HEK293 (cell line): ENCODE measurements around the gene CFAP410.

Experiments
- CTCF ChIA-PET: fragments of 350-600 bp; formaldehyde crosslinking; extraction: SDS; loops from one replicate; lab custom pipeline; 2021; ENCODE audit warnings: antibody characterized with exemption; lab: Yijun Ruan, JAX
- POLR2A ChIA-PET: fragments of 300-600 bp; formaldehyde crosslinking; extraction: SDS; loops from one replicate; lab custom pipeline; 2020; ENCODE audit warnings: antibody characterized with exemption, inconsistent platforms; lab: Yijun Ruan, JAX
- H3K27ac ChIP-seq: fragments of 200-500 bp; sonication (Bioruptor generic); 2 replicates; pipeline ENCODE4 v1.5.1; 2014; ENCODE audit warnings: low read depth, low read length, control low read depth, inconsistent platforms; ENCODE audit errors: extremely low read depth
- H3K36me3 ChIP-seq, 2 experiments: fragments of 200-500 bp in 1 of 2; sonication (Bioruptor generic) in 1 of 2; 1 replicate in 1 of 2; 2 replicates in 1 of 2; pipeline ENCODE4 v1.5.1; 2014 to 2017; ENCODE audit warnings: inconsistent platforms in 2 of 2, low read length in 2 of 2; ENCODE audit not compliant: control insufficient read depth in 2 of 2, insufficient read depth in 1 of 2
- H3K4me1 ChIP-seq: fragments of 200-500 bp; sonication (Bioruptor generic); 2 replicates; pipeline ENCODE4 v1.5.1; 2014; ENCODE audit warnings: mild to moderate bottlenecking, low read length, inconsistent platforms; ENCODE audit not compliant: control insufficient read depth, insufficient read depth
- H3K4me3 ChIP-seq: 2 replicates; pipeline ENCODE4 v1.5.1; 2011; ENCODE audit warnings: low read depth, mild to moderate bottlenecking, control low read depth, low read length, moderate library complexity
- H3K9me3 ChIP-seq: fragments of 200-500 bp; sonication (Bioruptor generic); 2 replicates; pipeline ENCODE4 v1.5.1; 2014; ENCODE audit warnings: low read depth, low read length, inconsistent platforms; ENCODE audit not compliant: control insufficient read depth, insufficient read depth
- GLIS2 ChIP-seq: fragments of 450-650 bp; formaldehyde crosslinking; IDR thresholded peaks from 2 replicates; pipeline ENCODE4 v1.5.1; 2016; ENCODE audit warnings: missing biosample characterization, missing genetic modification characterization
- KLF16 ChIP-seq: fragments of 450-650 bp; formaldehyde crosslinking; IDR thresholded peaks from 2 replicates; pipeline ENCODE4 v1.5.1; 2017; ENCODE audit warnings: missing biosample characterization, missing genetic modification characterization
- KLF9 ChIP-seq: fragments of 450-650 bp; formaldehyde crosslinking; IDR thresholded peaks from 2 replicates; pipeline ENCODE4 v1.5.1; 2016; ENCODE audit warnings: missing biosample characterization, missing genetic modification characterization, low read depth
- PATZ1 ChIP-seq: fragments of 450-650 bp; formaldehyde crosslinking; IDR thresholded peaks from 2 replicates; pipeline ENCODE4 v1.5.1; 2016; ENCODE audit warnings: missing biosample characterization, missing genetic modification characterization
- REPIN1 ChIP-seq: fragments of 450-650 bp; formaldehyde crosslinking; IDR thresholded peaks from 2 replicates; pipeline ENCODE4 v1.5.1; 2017; ENCODE audit warnings: missing biosample characterization, missing genetic modification characterization, low read depth
- ZBTB48 ChIP-seq: fragments of 450-650 bp; formaldehyde crosslinking; IDR thresholded peaks from 2 replicates; pipeline ENCODE4 v1.5.1; 2016; ENCODE audit warnings: missing biosample characterization, missing genetic modification characterization
- ZNF214 ChIP-seq: fragments of 450-650 bp; formaldehyde crosslinking; IDR thresholded peaks from 2 replicates; pipeline ENCODE4 v1.5.1; 2017; ENCODE audit warnings: missing biosample characterization, mild to moderate bottlenecking, missing genetic modification characterization, borderline replicate concordance
- ZNF341 ChIP-seq: fragments of 450-650 bp; formaldehyde crosslinking; IDR thresholded peaks from 2 replicates; pipeline ENCODE4; 2016; ENCODE audit warnings: low read depth, missing biosample characterization, missing genetic modification characterization
- ZNF416 ChIP-seq: fragments of 450-650 bp; formaldehyde crosslinking; IDR thresholded peaks from 2 replicates; pipeline ENCODE4 v1.5.1; 2016; ENCODE audit warnings: missing biosample characterization, missing genetic modification characterization
- ZNF658 ChIP-seq: fragments of 450-650 bp; formaldehyde crosslinking; IDR thresholded peaks from 2 replicates; pipeline ENCODE4; 2016; ENCODE audit warnings: missing biosample characterization, missing genetic modification characterization
- ZNF768 ChIP-seq: fragments of 450-650 bp; formaldehyde crosslinking; IDR thresholded peaks from 2 replicates; pipeline ENCODE4 v1.5.1; 2018; ENCODE audit warnings: missing biosample characterization, mild to moderate bottlenecking, missing genetic modification characterization
- TF ChIP-seq, protein P1 (sequence below): sonication (generic); formaldehyde crosslinking; IDR thresholded peaks from 2 replicates; pipeline ENCODE4 v1.8.1; 2022; ENCODE audit warnings: mild to moderate bottlenecking, moderate library complexity, missing genetic modification reagents
- TF ChIP-seq, protein P2 (sequence below): fragments of 450-650 bp; formaldehyde crosslinking; IDR thresholded peaks from 2 replicates; pipeline ENCODE4 v1.5.1; 2016; ENCODE audit warnings: missing biosample characterization, missing genetic modification characterization
- TF ChIP-seq, protein P3 (sequence below): fragments of 450-650 bp; formaldehyde crosslinking; IDR thresholded peaks from 2 replicates; pipeline ENCODE4 v1.5.1; 2016; ENCODE audit warnings: missing biosample characterization, missing genetic modification characterization

Gene CFAP410

GRCh38 chr21:44324106-44324853 lies 14.9 kb downstream of the CFAP410 start:
- POLR2A ChIA-PET = no interaction called here
- peaks cover 0 to 79% of the 10 kb centered on the region in 2 experiments; a peak in 2 of 3 replicates for H3K36me3 ChIP-seq
- H3K9me3 ChIP-seq = no peaks in the 10 kb centered on the region
- H3K27ac ChIP-seq = no peak overlapping the region
- H3K4me1 ChIP-seq = no peaks in the 10 kb centered on the region
- H3K4me3 ChIP-seq = no peak overlapping the region
- TF ChIP-seq ZNF214 (no peak), GLIS2 (tag by site-specific recombination) (0 out of 2 replicates have a peak, but pooled peaks have one; percentile 31), PATZ1 (peak; percentile 44; the same call in 1 of the 2 replicates), ZNF768 (tag by site-specific recombination) (no peak)
- CTCF ChIA-PET = interaction anchor here (0.6 kb wide), 1 partner anchor 21 kb away, joined by 3 read pairs; no protein-coding TSS in a partner anchor

GRCh38 chr21:44323591-44323990 lies 15.6 kb downstream of the CFAP410 start:
- ChIA-PET CTCF (interaction anchor here (0.6 kb wide), 1 partner anchor 21 kb away, joined by 3 read pairs; no protein-coding TSS in a partner anchor), POLR2A (no interaction called here)
- H3K4me1 ChIP-seq = no peaks in the 10 kb centered on the region
- no peak overlapping the region for H3K4me3 ChIP-seq
- TF ChIP-seq PATZ1 (no peak), ZBTB48 (tag by site-specific recombination) (no peak), ZNF341 (tag by site-specific recombination) (no peak), ZNF416 (tag by site-specific recombination) (no peak), KLF9 (no peak), KLF16 (tag by site-specific recombination) (no peak), REPIN1 (tag by site-specific recombination) (no peak), ZNF658 (tag by site-specific recombination) (no peak)
- TF ChIP-seq, protein P1, sequence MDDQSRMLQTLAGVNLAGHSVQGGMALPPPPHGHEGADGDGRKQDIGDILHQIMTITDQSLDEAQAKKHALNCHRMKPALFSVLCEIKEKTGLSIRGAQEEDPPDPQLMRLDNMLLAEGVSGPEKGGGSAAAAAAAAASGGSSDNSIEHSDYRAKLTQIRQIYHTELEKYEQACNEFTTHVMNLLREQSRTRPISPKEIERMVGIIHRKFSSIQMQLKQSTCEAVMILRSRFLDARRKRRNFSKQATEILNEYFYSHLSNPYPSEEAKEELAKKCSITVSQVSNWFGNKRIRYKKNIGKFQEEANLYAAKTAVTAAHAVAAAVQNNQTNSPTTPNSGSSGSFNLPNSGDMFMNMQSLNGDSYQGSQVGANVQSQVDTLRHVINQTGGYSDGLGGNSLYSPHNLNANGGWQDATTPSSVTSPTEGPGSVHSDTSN (CRISPR knock-in tag) = no peak
- TF ChIP-seq, protein P2, sequence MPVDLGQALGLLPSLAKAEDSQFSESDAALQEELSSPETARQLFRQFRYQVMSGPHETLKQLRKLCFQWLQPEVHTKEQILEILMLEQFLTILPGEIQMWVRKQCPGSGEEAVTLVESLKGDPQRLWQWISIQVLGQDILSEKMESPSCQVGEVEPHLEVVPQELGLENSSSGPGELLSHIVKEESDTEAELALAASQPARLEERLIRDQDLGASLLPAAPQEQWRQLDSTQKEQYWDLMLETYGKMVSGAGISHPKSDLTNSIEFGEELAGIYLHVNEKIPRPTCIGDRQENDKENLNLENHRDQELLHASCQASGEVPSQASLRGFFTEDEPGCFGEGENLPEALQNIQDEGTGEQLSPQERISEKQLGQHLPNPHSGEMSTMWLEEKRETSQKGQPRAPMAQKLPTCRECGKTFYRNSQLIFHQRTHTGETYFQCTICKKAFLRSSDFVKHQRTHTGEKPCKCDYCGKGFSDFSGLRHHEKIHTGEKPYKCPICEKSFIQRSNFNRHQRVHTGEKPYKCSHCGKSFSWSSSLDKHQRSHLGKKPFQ (tag by site-specific recombination) = no peak
- TF ChIP-seq, protein P3, sequence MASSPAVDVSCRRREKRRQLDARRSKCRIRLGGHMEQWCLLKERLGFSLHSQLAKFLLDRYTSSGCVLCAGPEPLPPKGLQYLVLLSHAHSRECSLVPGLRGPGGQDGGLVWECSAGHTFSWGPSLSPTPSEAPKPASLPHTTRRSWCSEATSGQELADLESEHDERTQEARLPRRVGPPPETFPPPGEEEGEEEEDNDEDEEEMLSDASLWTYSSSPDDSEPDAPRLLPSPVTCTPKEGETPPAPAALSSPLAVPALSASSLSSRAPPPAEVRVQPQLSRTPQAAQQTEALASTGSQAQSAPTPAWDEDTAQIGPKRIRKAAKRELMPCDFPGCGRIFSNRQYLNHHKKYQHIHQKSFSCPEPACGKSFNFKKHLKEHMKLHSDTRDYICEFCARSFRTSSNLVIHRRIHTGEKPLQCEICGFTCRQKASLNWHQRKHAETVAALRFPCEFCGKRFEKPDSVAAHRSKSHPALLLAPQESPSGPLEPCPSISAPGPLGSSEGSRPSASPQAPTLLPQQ (tag by site-specific recombination) = no peak
- H3K9me3 ChIP-seq = no peaks in the 10 kb centered on the region
- H3K36me3 ChIP-seq = peaks cover 0 to 84% of the 10 kb centered on the region in 2 experiments; a peak in 2 of 3 replicates
- no peak overlapping the region for H3K27ac ChIP-seq
